ENCODE results near the gene EID3.

Gene EID3

GRCh38 chr12:104333692-104334255 is 30.2 kb downstream of the EID3 start:
- DNase-seq, result no peak

GRCh38 chr12:104334581-104334980 is 31.0 kb downstream of the EID3 start:
- no peak for DNase-seq

GRCh38 chr12:104336115-104336514 is 32.6 kb downstream of the EID3 start:
- no peak for DNase-seq

DNA sequence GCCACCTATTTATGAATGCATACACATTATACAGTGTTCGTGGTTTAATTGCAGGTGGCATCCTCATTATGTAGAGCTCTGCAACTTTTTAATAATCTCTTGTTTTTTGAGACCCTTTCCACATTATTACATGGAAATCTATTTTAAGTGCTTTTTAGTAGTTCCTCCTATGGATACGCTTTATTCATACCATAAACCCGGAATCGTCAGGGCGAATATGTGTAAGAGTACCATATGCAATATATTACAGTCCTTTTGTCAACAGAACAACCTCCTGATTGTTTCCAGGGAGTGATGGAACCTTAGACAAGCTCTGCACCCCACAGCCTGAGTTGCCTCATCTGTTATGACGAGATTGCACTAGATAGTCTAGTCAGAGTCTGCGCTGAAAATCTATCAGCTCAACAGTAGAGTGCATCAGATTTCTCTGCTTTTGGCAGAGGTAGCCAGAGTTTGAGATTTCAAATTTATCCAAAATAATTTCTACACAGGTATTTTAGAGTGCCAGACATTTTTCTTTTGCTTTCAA is 33.6 kb downstream of the EID3 start:
- DNase-seq, result no peak

- no peak for DNase-seq
Observed at GRCh38 chr12:104339663-104340062, 36.1 kb downstream of the EID3 start.

DNA sequence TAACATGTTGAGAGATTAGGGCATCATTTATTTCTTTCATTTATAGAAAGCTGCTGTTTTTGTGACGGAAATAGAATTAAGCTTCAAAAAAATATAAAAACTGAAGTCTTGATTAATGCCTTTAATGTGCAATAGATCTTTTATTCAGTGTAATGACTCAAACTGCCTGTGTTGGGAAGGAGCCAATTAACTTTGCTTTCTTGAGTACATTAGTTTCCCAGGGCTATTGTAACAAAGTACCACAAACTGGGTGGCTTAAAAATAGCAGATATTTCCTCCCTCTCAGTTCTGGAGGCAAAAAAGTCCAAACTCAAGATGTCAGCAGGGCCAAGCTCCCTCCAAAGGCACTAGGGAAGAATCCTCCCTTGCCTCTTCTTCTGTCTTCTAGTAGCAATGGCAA is 36.6 kb downstream of the EID3 start:
- no peak for DNase-seq

DNA sequence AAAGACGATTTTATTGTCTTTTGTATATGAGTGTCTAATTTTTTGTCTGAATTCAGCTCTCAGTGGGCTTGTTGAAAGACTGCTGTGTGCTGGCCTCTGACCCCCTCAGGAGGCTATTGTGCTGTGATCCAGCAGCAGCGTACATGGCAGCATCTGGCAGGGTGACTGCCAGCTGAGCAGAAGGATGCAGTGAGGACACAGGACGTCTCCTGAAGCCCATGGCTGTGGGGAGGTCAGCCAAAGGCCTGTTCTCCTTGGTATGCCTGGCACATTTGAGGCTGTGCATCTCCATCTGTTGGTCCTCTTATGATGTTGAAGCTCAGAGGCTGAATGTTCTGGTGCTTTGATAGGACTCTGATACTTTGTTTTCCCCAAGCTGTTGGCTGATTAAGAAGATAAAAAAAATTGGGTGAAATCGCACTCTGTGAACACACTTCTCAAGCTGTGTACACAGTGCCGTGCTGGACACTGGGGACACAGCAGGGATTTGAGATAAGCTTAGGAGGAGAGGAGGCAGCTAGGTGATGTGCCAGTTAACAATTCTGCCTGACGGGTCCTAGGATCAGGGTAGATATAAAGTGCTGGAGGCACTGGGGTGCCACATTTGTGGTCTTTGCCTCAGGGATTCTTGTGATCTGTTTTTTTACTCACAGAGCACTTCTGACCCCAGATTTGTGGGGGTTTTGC is 37.5 kb downstream of the EID3 start:
- peak in 41 of 56 donors; percentile 7 to 63 (median 26) for DNase-seq

GRCh38 chr12:104342147-104342546 is 38.6 kb downstream of the EID3 start:
- DNase-seq, result no peak

GRCh38 chr12:104342635-104343249 is 39.2 kb downstream of the EID3 start:
- DNase-seq, result no peak

DNA sequence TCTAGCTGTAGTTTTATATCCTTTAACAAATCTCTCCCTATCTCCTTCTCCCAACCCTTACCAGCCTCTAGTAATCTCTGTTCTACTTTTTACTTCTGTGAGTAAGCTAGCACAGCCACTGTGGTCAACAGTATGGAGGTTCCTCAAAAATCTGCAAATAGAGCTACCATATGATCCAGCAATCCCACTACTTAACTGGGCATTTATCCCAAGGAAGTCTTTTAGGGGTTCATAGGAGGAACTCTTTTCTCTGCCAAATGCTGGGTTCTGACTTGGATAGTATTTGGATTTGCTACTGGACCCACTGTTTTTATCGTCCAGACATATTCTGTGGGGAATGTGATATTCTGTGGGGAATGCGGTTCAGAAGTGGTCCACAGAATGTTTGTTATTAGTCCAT is 41.1 kb downstream of the EID3 start:
- no peak for DNase-seq

DNA sequence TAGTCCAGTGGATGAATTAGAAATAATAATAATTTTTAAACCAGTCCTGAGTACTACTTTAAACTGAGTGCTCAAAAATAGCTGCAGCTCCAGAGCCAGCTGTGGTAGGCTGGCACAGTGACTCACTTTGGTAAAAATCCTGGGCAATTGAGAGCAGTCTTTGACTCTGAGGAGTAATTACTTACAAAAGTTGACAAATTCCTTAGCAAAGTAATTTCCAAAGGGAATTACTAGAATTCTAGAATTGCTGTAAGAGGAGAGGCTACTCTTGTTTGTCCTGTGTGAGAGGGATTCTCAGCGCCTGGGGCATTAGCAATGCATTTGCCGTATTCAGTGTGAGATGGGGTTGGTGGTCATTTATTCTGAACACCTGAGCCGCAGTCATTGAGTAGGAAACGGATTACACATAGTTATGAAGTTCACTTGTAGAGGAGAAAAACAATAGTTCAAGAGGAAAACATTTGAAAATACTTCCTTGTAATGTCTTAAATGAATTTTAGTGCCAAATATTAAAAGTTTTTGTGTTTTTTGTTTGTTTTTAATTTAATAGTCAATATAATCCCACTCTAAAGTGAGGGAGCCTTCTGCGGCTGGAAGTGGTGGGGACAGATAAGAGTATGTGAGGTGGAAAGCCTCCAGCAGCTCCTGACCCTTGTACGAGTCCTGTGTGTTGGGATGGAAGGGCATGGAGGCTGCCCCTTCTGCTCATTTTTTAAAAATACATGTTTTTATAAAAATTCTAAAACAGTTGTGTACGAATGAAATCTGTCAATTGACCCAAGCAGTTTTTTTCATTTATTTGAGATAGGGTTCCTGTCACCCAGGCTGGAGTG is 41.9 kb downstream of the EID3 start:
- DNase-seq, result no peak

DNA sequence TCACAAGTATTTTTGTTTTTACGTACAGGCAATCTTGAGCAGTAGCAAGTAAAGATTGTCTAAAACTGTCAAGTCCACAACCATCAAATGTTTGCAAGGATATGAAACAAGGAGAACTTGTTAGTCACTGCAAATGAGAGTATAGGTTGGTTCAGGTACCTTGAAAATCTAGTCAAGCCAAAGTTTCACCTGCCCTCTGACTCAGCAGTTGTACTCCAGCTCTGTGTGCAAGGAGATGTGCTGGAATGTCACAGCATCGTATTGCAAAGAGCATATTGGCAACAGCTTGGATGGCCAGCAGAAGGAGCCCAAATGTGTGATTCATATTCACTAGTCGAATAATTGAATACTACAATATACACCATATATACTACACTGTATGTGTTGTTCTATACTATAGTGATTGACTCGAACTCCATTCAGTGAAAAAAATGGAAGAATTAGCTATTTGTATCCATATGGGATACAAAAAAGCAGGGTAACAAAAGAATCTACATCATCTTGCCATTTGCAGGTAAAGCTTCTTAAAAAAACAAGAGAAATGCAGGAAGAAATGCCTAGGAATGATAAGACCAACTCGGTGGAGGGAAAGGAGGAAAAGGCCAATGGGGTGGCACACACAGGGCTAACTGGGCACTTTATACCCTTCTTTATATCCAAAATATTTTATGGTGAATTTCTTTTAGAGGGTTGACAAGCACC is 44.0 kb downstream of the EID3 start:
- DNase-seq, result no peak

- DNase-seq, result no peak
Observed at GRCh38 chr12:104348283-104348993, 44.9 kb downstream of the EID3 start.

GRCh38 chr12:104348994-104349494 is 45.5 kb downstream of the EID3 start:
- DNase-seq, result no peak

- DNase-seq, result no peak
Observed at GRCh38 chr12:104350211-104351056, 46.9 kb downstream of the EID3 start.

DNA sequence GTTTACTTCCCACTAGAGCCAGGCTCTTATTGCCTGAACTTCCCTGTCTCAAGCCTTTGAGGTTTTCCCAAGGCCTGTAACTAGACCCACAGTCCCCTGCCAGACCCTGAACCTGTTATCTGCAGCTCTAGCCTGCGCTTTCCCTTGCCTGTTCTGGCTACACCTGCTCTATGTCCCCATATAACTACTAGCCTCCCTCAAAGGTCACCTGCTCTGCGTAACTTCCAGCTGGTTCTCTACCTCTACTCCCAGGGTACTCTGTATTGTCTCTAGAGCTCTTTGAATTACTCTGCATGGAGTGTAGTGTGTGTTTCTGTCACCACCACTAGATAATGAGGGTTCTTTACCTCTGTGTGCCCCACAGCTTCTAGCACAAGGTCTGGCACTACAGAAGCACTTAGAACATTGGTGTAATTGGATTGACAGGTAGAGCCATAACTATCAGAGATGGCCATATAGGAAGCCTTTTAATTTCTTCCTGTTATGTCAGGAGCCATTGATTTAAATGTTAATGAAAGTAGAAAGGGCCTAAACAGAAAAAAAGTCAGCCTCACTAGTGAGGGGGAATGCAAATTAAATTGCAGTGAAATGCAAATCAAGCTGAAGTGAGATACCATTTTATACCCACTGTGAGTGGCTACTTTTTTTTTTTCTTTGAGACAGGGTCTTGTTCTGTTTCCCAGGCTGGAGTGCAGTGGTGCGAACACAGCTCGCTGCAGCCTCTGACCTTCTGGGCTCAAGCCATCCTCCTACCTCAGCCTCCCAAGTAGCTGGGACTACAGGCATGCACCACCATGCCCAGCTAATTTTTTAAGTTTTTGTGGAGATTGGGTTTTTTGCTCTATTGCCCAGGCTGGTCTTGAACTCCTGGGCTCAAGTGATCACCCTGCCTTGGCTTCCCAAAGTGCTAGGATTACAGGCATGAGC is 47.8 kb downstream of the EID3 start:
- DNase-seq, result no peak

GRCh38 chr12:104352106-104352713 is 48.7 kb downstream of the EID3 start:
- no peak for DNase-seq
